ENCODE results near the gene GSTO1.

The GSTO1 gene

DNA sequence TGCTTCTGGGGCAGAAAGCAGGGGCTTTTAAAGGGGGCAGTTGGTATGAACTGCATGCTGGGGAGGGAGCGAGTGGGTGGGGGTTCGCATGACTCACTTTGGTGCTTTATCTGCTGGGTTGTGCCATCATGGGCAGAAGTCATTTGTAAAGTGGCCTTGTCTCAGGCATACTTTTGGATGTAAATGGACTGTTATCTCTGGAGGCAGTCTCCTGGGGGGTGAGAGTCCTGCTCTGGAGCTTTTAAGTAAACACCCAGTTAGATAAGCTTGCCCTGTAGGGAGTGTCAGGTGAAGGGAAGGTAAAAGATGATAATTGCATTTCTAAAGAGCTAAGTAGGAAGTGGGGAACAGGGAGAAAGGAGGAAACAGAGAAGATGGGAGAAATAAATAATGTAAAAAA, 1.6 kb upstream of the GSTO1 start:
- WGBS (ENCODE audit: extremely low coverage, insufficient coverage, insufficient read length): no CpG with 5 or more reads among the region's 2 CpGs
- Histone ChIP-seq H3K4me2 (ENCODE audit: low read length) (no peak overlapping the region), H3K9ac (ENCODE audit: low read length) (no peak overlapping the region)

DNA sequence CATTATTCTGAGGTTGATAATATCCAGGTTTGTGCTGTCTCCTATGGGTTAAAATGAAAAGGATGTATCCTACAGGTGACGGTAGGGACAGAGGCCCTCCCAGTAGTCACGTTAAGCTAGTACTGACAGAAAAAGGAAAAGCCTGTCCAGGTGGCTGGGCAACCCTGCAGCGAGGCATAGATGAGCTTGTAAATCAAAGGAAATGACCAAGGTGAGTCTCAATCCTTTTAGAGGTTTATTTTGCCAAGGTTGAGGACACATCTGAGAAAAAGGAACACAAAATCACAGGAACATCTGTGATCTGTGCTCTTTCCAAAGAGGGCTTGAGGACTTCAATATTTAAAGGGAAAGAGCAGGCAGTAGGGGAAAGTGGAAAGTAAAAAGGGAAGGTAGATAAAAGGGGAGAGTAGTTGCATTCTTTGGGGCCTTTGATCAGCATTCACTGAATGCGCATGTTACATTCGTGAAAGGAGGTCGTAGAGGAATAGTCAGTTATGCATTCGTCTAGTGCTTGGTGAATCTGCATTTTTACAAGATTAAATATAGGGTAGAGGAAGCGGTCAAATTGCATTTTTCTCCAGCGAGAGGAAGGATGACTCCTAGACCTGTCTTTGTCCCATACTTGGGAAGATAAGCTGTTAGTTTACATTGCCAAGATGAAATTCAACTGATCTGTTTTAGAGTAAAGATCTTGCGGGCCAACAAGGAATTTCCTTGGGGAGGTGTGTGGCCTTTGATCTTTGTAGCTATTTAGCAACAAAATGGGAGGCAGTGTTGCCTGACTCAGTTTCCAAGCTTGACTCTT, 884 bp upstream of the GSTO1 start:
- peak; percentile 18 to 55 for DNase-seq
- Histone ChIP-seq H3K36me3 (ENCODE audit: control insufficient read depth in 1 of 2, insufficient read depth in 2 of 2, low read length in 2 of 2) (peaks cover 3 to 7% of the 10 kb centered on the region in 2 experiments), H3K18ac (ENCODE audit: low read length) (no peak overlapping the region), H3K27ac (ENCODE audit: low read depth, low read length) (no peak overlapping the region), H4K8ac (ENCODE audit: low read depth, low read length) (peak overlapping the region; percentile 86), H3K79me2 (ENCODE audit: control insufficient read depth, insufficient read depth, low read length, poor library complexity) (peaks cover 7% of the 10 kb centered on the region), H3K27me3 (ENCODE audit: insufficient read depth, low read length) (no peaks in the 10 kb centered on the region), H3K4ac (ENCODE audit: low read depth, low read length) (no peak overlapping the region), H2BK120ac (ENCODE audit: insufficient read depth, low read length, poor library complexity) (peak overlapping the region; percentile 52), H2AFZ (ENCODE audit: insufficient read depth, low read length, poor library complexity) (peak overlapping the region; percentile 93), H3K14ac (ENCODE audit: low read length) (no peak overlapping the region), H3K4me1 (ENCODE audit: control insufficient read depth in 1 of 2, insufficient read depth in 2 of 2, low read length in 2 of 2) (peaks cover 0 to 6% of the 10 kb centered on the region in 2 experiments), H2BK5ac (ENCODE audit: low read depth, low read length, poor library complexity) (no peak overlapping the region), H4K91ac (ENCODE audit: low read depth, low read length) (peak overlapping the region; percentile 76), H3K23ac (ENCODE audit: low read length) (no peak overlapping the region), H3K4me2 (ENCODE audit: low read length) (peak overlapping the region; percentile 63), H3K9ac (ENCODE audit: low read length) (no peak overlapping the region), H3K4me3 (ENCODE audit: low read depth, low read length) (no peak overlapping the region), H2AK5ac (ENCODE audit: low read length) (no peak overlapping the region), H2BK12ac (ENCODE audit: low read length) (no peak overlapping the region), H4K12ac (ENCODE audit: low read depth, low read length) (peak overlapping the region; percentile 78), H3K9me3 (ENCODE audit: insufficient read depth, low read depth, low read length) (no peaks in the 10 kb centered on the region), H3K79me1 (ENCODE audit: low read length) (peaks cover 8% of the 10 kb centered on the region)
- no CpG with 5 or more reads among the region's 10 CpGs for WGBS (ENCODE audit: extremely low coverage, insufficient coverage, insufficient read length)

More for the DNA sequence above, 1.6 kb upstream of the GSTO1 start:
- Histone ChIP-seq H4K12ac (ENCODE audit: low read depth, low read length) (no peak overlapping the region), H3K18ac (ENCODE audit: low read length) (no peak overlapping the region), H3K23ac (ENCODE audit: low read length) (no peak overlapping the region), H2AK5ac (ENCODE audit: low read length) (no peak overlapping the region), H4K91ac (ENCODE audit: low read depth, low read length) (no peak overlapping the region), H4K8ac (ENCODE audit: low read depth, low read length) (no peak overlapping the region), H3K79me2 (ENCODE audit: control insufficient read depth, insufficient read depth, low read length, poor library complexity) (peaks cover 7% of the 10 kb centered on the region), H3K4me3 (ENCODE audit: low read depth, low read length) (no peak overlapping the region), H3K4ac (ENCODE audit: low read depth, low read length) (no peak overlapping the region), H3K79me1 (ENCODE audit: low read length) (peaks cover 8% of the 10 kb centered on the region), H3K27ac (ENCODE audit: low read depth, low read length) (no peak overlapping the region), H2BK5ac (ENCODE audit: low read depth, low read length, poor library complexity) (no peak overlapping the region), H3K36me3 (ENCODE audit: control insufficient read depth in 1 of 2, insufficient read depth in 2 of 2, low read length in 2 of 2) (peaks cover 0 to 2% of the 10 kb centered on the region in 2 experiments), H2BK120ac (ENCODE audit: insufficient read depth, low read length, poor library complexity) (no peak overlapping the region), H2BK12ac (ENCODE audit: low read length) (no peak overlapping the region), H3K14ac (ENCODE audit: low read length) (no peak overlapping the region), H3K4me1 (ENCODE audit: control insufficient read depth in 1 of 2, insufficient read depth in 2 of 2, low read length in 2 of 2) (peaks cover 0 to 6% of the 10 kb centered on the region in 2 experiments), H2AFZ (ENCODE audit: insufficient read depth, low read length, poor library complexity) (no peak overlapping the region), H3K9me3 (ENCODE audit: insufficient read depth, low read depth, low read length) (no peaks in the 10 kb centered on the region), H3K27me3 (ENCODE audit: insufficient read depth, low read length) (no peaks in the 10 kb centered on the region)
- DNase-seq: no peak

DNA sequence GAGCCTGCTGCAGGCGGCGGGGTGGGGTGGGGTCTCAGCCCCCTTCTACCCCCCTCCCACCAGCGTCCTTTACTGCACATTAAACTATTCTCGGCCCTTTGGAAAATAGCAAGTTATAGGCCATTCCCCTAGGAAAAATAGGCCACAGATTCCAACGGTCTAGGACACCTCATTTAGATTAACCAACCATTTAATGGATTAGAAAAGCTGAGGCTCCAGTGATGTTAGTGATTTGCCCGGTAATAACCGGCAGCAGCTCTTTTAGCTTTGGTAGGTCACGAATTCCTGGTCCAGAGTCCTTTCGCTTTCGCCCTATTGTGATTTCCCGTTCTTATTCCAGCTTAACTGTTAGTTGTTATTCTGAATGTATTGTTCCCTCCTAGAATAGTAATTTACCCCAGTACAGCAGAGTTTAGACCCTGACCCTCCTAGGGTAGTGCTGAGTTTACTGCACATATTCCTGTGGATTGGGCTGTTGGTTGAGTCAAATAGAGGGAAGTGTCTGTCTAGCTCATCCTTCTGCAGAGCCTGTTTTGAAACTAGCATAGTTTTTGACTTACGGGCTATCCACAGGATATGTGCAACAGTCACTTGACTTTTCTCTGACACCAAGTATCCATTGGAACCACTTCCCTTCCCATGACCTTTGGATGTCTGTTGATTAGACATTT, 754 bp downstream of the GSTO1 start:
- Histone ChIP-seq H3K79me2 (ENCODE audit: control insufficient read depth, insufficient read depth, low read length, poor library complexity) (peaks cover 7% of the 10 kb centered on the region), H3K27me3 (ENCODE audit: insufficient read depth, low read length) (no peaks in the 10 kb centered on the region), H3K36me3 (ENCODE audit: control insufficient read depth in 1 of 2, insufficient read depth in 2 of 2, low read length in 2 of 2) (peaks cover 5 to 11% of the 10 kb centered on the region in 2 experiments), H3K9ac (ENCODE audit: low read length) (peak overlapping the region; percentile 91), H3K18ac (ENCODE audit: low read length) (peak overlapping the region; percentile 93), H3K4me2 (ENCODE audit: low read length) (peak overlapping the region; percentile 63), H2AK5ac (ENCODE audit: low read length) (peak overlapping the region; percentile 71), H4K91ac (ENCODE audit: low read depth, low read length) (peak overlapping the region; percentile 89), H3K4me1 (ENCODE audit: control insufficient read depth in 1 of 2, insufficient read depth in 2 of 2, low read length in 2 of 2) (peaks cover 0 to 6% of the 10 kb centered on the region in 2 experiments), H3K4ac (ENCODE audit: low read depth, low read length) (peak overlapping the region; percentile 98), H2AFZ (ENCODE audit: insufficient read depth, low read length, poor library complexity) (peak overlapping the region; percentile 72), H2BK120ac (ENCODE audit: insufficient read depth, low read length, poor library complexity) (peak overlapping the region; percentile 78), H4K8ac (ENCODE audit: low read depth, low read length) (peak overlapping the region; percentile 90), H3K79me1 (ENCODE audit: low read length) (peaks cover 8% of the 10 kb centered on the region), H3K23ac (ENCODE audit: low read length) (no peak overlapping the region), H2BK5ac (ENCODE audit: low read depth, low read length, poor library complexity) (peak overlapping the region; percentile 25), H3K4me3 (ENCODE audit: low read depth, low read length) (peak overlapping the region; percentile 84), H2BK12ac (ENCODE audit: low read length) (no peak overlapping the region), H3K27ac (ENCODE audit: low read depth, low read length) (peak overlapping the region; percentile 54), H4K12ac (ENCODE audit: low read depth, low read length) (peak overlapping the region; percentile 45), H3K9me3 (ENCODE audit: insufficient read depth, low read depth, low read length) (no peaks in the 10 kb centered on the region), H3K14ac (ENCODE audit: low read length) (peak overlapping the region; percentile 92)
- DNase-seq: peak; percentile 34 to 69
- WGBS (ENCODE audit: extremely low coverage, insufficient coverage, insufficient read length): no CpG with 5 or more reads among the region's 12 CpGs

DNA sequence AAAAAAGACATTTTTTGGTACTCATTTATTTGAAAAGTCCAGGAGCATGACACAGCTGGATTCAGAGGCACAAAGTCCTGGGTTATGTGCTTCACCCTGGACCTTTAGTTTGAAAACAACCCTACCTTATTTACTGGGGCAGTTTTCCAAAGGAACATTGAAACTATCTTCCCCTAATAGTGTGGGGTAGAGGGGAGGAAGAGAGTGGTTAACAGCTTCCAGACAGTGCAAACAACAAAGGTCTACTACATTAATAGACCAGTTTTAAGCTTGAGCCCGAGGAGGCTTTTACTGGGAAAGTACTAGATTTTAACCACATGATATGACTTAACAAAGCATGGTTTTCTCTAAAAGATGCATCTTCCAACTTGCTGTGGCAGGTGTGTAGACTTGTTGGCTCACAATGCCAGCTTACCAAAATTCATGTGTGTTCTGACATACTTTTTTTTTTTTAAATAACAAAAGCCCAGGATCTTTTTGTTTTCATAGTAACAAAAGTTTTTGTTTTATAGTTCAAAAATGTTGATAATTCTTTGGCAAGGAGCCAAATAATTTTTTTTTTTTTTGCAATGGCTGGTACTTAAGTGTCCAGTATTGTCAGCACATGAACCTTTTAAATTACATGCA, 1.8 kb downstream of the GSTO1 start:
- Histone ChIP-seq H4K91ac (ENCODE audit: low read depth, low read length) (no peak overlapping the region), H3K4me2 (ENCODE audit: low read length) (peak overlapping the region; percentile 4), H3K79me2 (ENCODE audit: control insufficient read depth, insufficient read depth, low read length, poor library complexity) (peaks cover 7% of the 10 kb centered on the region), H2AK5ac (ENCODE audit: low read length) (no peak overlapping the region), H2AFZ (ENCODE audit: insufficient read depth, low read length, poor library complexity) (no peak overlapping the region), H3K4ac (ENCODE audit: low read depth, low read length) (no peak overlapping the region), H3K9me3 (ENCODE audit: insufficient read depth, low read depth, low read length) (no peaks in the 10 kb centered on the region), H3K9ac (ENCODE audit: low read length) (no peak overlapping the region), H2BK12ac (ENCODE audit: low read length) (no peak overlapping the region), H4K8ac (ENCODE audit: low read depth, low read length) (no peak overlapping the region), H3K18ac (ENCODE audit: low read length) (no peak overlapping the region), H2BK5ac (ENCODE audit: low read depth, low read length, poor library complexity) (no peak overlapping the region), H3K79me1 (ENCODE audit: low read length) (peaks cover 10% of the 10 kb centered on the region), H3K4me3 (ENCODE audit: low read depth, low read length) (no peak overlapping the region), H4K12ac (ENCODE audit: low read depth, low read length) (no peak overlapping the region), H3K36me3 (ENCODE audit: control insufficient read depth in 1 of 2, insufficient read depth in 2 of 2, low read length in 2 of 2) (peaks cover 5 to 11% of the 10 kb centered on the region in 2 experiments), H3K27ac (ENCODE audit: low read depth, low read length) (no peak overlapping the region), H3K27me3 (ENCODE audit: insufficient read depth, low read length) (no peaks in the 10 kb centered on the region), H3K4me1 (ENCODE audit: control insufficient read depth in 1 of 2, insufficient read depth in 2 of 2, low read length in 2 of 2) (peaks cover 0 to 6% of the 10 kb centered on the region in 2 experiments), H3K23ac (ENCODE audit: low read length) (no peak overlapping the region), H2BK120ac (ENCODE audit: insufficient read depth, low read length, poor library complexity) (no peak overlapping the region), H3K14ac (ENCODE audit: low read length) (no peak overlapping the region)
- no peak for DNase-seq
- no CpG with 5 or more reads among the region's 1 CpG for WGBS (ENCODE audit: extremely low coverage, insufficient coverage, insufficient read length)
